HCT116 (cell line): ENCODE results near the gene TXNRD3.

Source experiments
- CTCF ChIP-seq, 3 experiments: fragments of 200-600 bp in 1 of 3; sonication (generic) in 1 of 3; IDR thresholded peaks in 2 of 3; conservative IDR thresholded peaks in 1 of 3; 2 replicates each; pipeline ENCODE4 v1.5.1; 2012 to 2017; ENCODE audit warnings: low read depth in 2 of 3, low read length in 2 of 3, antibody characterized with exemption in 1 of 3, borderline replicate concordance in 1 of 3, control low read depth in 1 of 3, mild to moderate bottlenecking in 1 of 3, mixed read lengths in 1 of 3, mixed run types in 1 of 3, moderate library complexity in 1 of 3; ENCODE audit not compliant: insufficient read depth in 1 of 3
- EZH2 ChIP-seq: fragments of 200-600 bp; sonication (generic); IDR thresholded peaks from 2 replicates; pipeline ENCODE4 v1.6.1; 2017; ENCODE audit warnings: antibody characterized with exemption, mixed run types
- RAD21 ChIP-seq: IDR thresholded peaks from 2 replicates; pipeline ENCODE4 v1.6.1; 2012; ENCODE audit warnings: low read depth, mild to moderate bottlenecking
- YY1 ChIP-seq: IDR thresholded peaks from 2 replicates; pipeline ENCODE4 v1.6.1; 2011; ENCODE audit warnings: low read length, low read depth, moderate library complexity, mild to moderate bottlenecking; ENCODE audit not compliant: insufficient replicate concordance; ENCODE audit errors: extremely low read depth

GRCh38 chr3:126663750-126664149, 8.8 kb upstream of the TXNRD3 start:
- TF ChIP-seq CTCF (IDR thresholded peaks at IDR 0.05 in 2 of 3, conservative IDR thresholded peaks at IDR 0.05 in 1 of 3; ENCODE audit: borderline replicate concordance in 1 of 3, insufficient read depth in 1 of 3, low read depth in 2 of 3, low read length in 2 of 3) = no peak
- no peak for TF ChIP-seq RAD21
- TF ChIP-seq EZH2 = no peak
- no peak for TF ChIP-seq YY1
